Natural killer cell treated with Interleukin-12 subunit alpha and Interleukin-12 subunit beta and Interleukin-15 and Interleukin-18, amount 100 ng/mL, for 72 hours (primary cell): ENCODE results near the gene TUBA4B. TPM values are rescaled to one million over a fixed set of nuclear protein-coding genes. Genes with fewer than 3 reads are reported as not detected.

Source experiments
- ATAC-seq, 2 donors: fragments of 150-1000 bp; cut with Tn5 transposase in 1 of 2; sonication (Bioruptor Pico), chemical (Tn5 transposase) in 1 of 2; 2 replicates each; pipeline ENCODE4 v1.10.0; 2021
- DNase-seq: peaks from one replicate; pipeline ENCODE4 v3.0.0; 2022; ENCODE audit warnings: low spot score
- H3K27ac Mint-ChIP-seq, 2 donors: 1 replicate in 1 of 2; 2 replicates in 1 of 2; pipeline ENCODE4 v1.8.0; 2022; ENCODE audit warnings: mixed read lengths in 2 of 2, mild to moderate bottlenecking in 1 of 2, moderate library complexity in 1 of 2
- H3K27me3 Mint-ChIP-seq, 2 donors: 1 replicate in 1 of 2; 2 replicates in 1 of 2; pipeline ENCODE4 v1.8.0; 2022; ENCODE audit warnings: mixed read lengths in 2 of 2
- H3K36me3 Mint-ChIP-seq: one replicate; pipeline ENCODE4 v1.8.0; 2022; ENCODE audit warnings: mixed read lengths
- H3K4me1 Mint-ChIP-seq, 2 donors: 1 replicate in 1 of 2; 2 replicates in 1 of 2; pipeline ENCODE4 v1.8.0; 2022; ENCODE audit warnings: low read depth in 2 of 2, mixed read lengths in 2 of 2, mild to moderate bottlenecking in 1 of 2
- H3K4me3 Mint-ChIP-seq: one replicate; pipeline ENCODE4 v1.8.0; 2022; ENCODE audit warnings: mixed read lengths
- H3K9me3 Mint-ChIP-seq: 2 replicates; pipeline ENCODE4 v1.8.0; 2022; ENCODE audit warnings: mixed read lengths
- total RNA-seq, 2 donors: library from RNA; stranded (reverse); gene quantifications; one replicate each; pipeline ENCODE4 v1.2.3, GENCODE V29; 2022

TUBA4B gene
- not detected for total RNA-seq

- peak within 1 kb of the TSS; percentile 88 to 93 for H3K27ac Mint-ChIP-seq
- peak; percentile 31 to 51 for ATAC-seq
- peaks cover 58% of the 10 kb centered on the region in 2 donors for H3K4me1 Mint-ChIP-seq
- no peak for DNase-seq
- H3K27me3 Mint-ChIP-seq, result no peaks in the 10 kb centered on the region
- H3K4me3 Mint-ChIP-seq, result peak within 1 kb of the TSS; percentile 90
- H3K36me3 Mint-ChIP-seq, result peaks cover 9% of the 10 kb centered on the region
- H3K9me3 Mint-ChIP-seq, result no peaks in the 10 kb centered on the region
Measured at GRCh38 chr2:219252900-219253752, at the start of gene TUBA4B. TSS of gene TUBA4B (plus strand) at chr2:219253243. CDS start at chr2:219253408, 165 bp downstream.

GRCh38 chr2:219204425-219205164 lies 48.4 kb upstream of the TUBA4B start:
- DNase-seq, result no peak
- no peak for ATAC-seq
- peaks cover 20 to 28% of the 10 kb centered on the region in 2 donors for H3K4me1 Mint-ChIP-seq
- H3K4me3 Mint-ChIP-seq, result peak overlapping the region; percentile 82
- no peaks in the 10 kb centered on the region for H3K9me3 Mint-ChIP-seq
- no peaks in the 10 kb centered on the region for H3K36me3 Mint-ChIP-seq
- peaks cover 0 to 1% of the 10 kb centered on the region in 2 donors for H3K27me3 Mint-ChIP-seq
- H3K27ac Mint-ChIP-seq, result peak overlapping the region in 1 of 2 donors; percentile 96

GRCh38 chr2:219205165-219205538 lies 47.9 kb upstream of the TUBA4B start:
- DNase-seq (no peak), ATAC-seq (no peak)
- Mint-ChIP-seq H3K27ac (peak overlapping the region; percentile 88 to 96), H3K4me3 (peak overlapping the region; percentile 82), H3K9me3 (no peaks in the 10 kb centered on the region), H3K36me3 (no peaks in the 10 kb centered on the region), H3K27me3 (no peaks in the 10 kb centered on the region), H3K4me1 (peaks cover 24 to 27% of the 10 kb centered on the region in 2 donors)

GRCh38 chr2:219205981-219206327 lies 47.1 kb upstream of the TUBA4B start:
- Mint-ChIP-seq H3K9me3 (no peaks in the 10 kb centered on the region), H3K4me1 (peaks cover 17 to 21% of the 10 kb centered on the region in 2 donors), H3K27ac (peak overlapping the region; percentile 88 to 96), H3K36me3 (no peaks in the 10 kb centered on the region), H3K4me3 (peak overlapping the region; percentile 82), H3K27me3 (no peaks in the 10 kb centered on the region)
- no peak for ATAC-seq
- DNase-seq, result no peak

- H3K4me3 Mint-ChIP-seq, result peak within 1 kb of the TSS; percentile 82
- H3K4me1 Mint-ChIP-seq, result peaks cover 20 to 21% of the 10 kb centered on the region in 2 donors
- no peaks in the 10 kb centered on the region for H3K9me3 Mint-ChIP-seq
- H3K36me3 Mint-ChIP-seq, result no peaks in the 10 kb centered on the region
- DNase-seq (peak; percentile 96), ATAC-seq (peak; percentile 98)
- no peaks in the 10 kb centered on the region for H3K27me3 Mint-ChIP-seq
- H3K27ac Mint-ChIP-seq, result peak within 1 kb of the TSS; percentile 88 to 96
Measured at GRCh38 chr2:219206328-219207133, 46.5 kb upstream of the TUBA4B start, which contains the start of gene ZFAND2B. TSS of gene ZFAND2B (plus strand) at chr2:219206782. CDS start at chr2:219206988, 206 bp downstream.

GRCh38 chr2:219207134-219207883 lies 45.7 kb upstream of the TUBA4B start:
- ATAC-seq, result no peak
- no peaks in the 10 kb centered on the region for H3K9me3 Mint-ChIP-seq

GRCh38 chr2:219207884-219208740 lies 44.9 kb upstream of the TUBA4B start:
- Mint-ChIP-seq H3K4me1 (peaks cover 20 to 21% of the 10 kb centered on the region in 2 donors), H3K36me3 (no peaks in the 10 kb centered on the region), H3K4me3 (peak overlapping the region; percentile 82), H3K27me3 (no peaks in the 10 kb centered on the region), H3K9me3 (no peaks in the 10 kb centered on the region), H3K27ac (peak overlapping the region; percentile 63 to 73)
- ATAC-seq (no peak), DNase-seq (no peak)

More at GRCh38 chr2:219207134-219207883, 45.7 kb upstream of the TUBA4B start:
- no peaks in the 10 kb centered on the region for H3K36me3 Mint-ChIP-seq
- no peak for DNase-seq
- H3K27ac Mint-ChIP-seq, result peak overlapping the region; percentile 63 to 73
- H3K4me3 Mint-ChIP-seq, result peak overlapping the region; percentile 82
- H3K27me3 Mint-ChIP-seq, result no peaks in the 10 kb centered on the region
- peaks cover 20 to 21% of the 10 kb centered on the region in 2 donors for H3K4me1 Mint-ChIP-seq

GRCh38 chr2:219209236-219210195 lies 43.5 kb upstream of the TUBA4B start:
- DNase-seq (no peak), ATAC-seq (no peak)
- H3K27me3 Mint-ChIP-seq, result no peaks in the 10 kb centered on the region
- H3K4me3 Mint-ChIP-seq, result peak overlapping the region; percentile 33
- no peaks in the 10 kb centered on the region for H3K9me3 Mint-ChIP-seq
- peak overlapping the region; percentile 62 to 70 for H3K27ac Mint-ChIP-seq
- H3K36me3 Mint-ChIP-seq, result no peaks in the 10 kb centered on the region
- peaks cover 20 to 21% of the 10 kb centered on the region in 2 donors for H3K4me1 Mint-ChIP-seq

GRCh38 chr2:219210196-219210885 lies 42.7 kb upstream of the TUBA4B start:
- peak overlapping the region; percentile 33 for H3K4me3 Mint-ChIP-seq

GRCh38 chr2:219210886-219211362 lies 42.1 kb upstream of the TUBA4B start:
- Mint-ChIP-seq H3K27me3 (no peaks in the 10 kb centered on the region), H3K36me3 (no peaks in the 10 kb centered on the region), H3K27ac (peak overlapping the region in 1 of 2 donors; percentile 62), H3K4me3 (no peak overlapping the region), H3K4me1 (peaks cover 20 to 23% of the 10 kb centered on the region in 2 donors), H3K9me3 (no peaks in the 10 kb centered on the region)
- DNase-seq, result no peak
- no peak for ATAC-seq

More at GRCh38 chr2:219210196-219210885, 42.7 kb upstream of the TUBA4B start:
- no peak for DNase-seq
- no peak for ATAC-seq
- Mint-ChIP-seq H3K9me3 (no peaks in the 10 kb centered on the region), H3K36me3 (no peaks in the 10 kb centered on the region), H3K27me3 (no peaks in the 10 kb centered on the region), H3K27ac (peak overlapping the region; percentile 62 to 70), H3K4me1 (peaks cover 21 to 23% of the 10 kb centered on the region in 2 donors)

- no peaks in the 10 kb centered on the region for H3K27me3 Mint-ChIP-seq
- peaks cover 10 to 26% of the 10 kb centered on the region in 2 donors for H3K4me1 Mint-ChIP-seq
- no peak overlapping the region for H3K27ac Mint-ChIP-seq
Measured at GRCh38 chr2:219213026-219213415, 40.0 kb upstream of the TUBA4B start.

More at GRCh38 chr2:219213026-219213415, 40.0 kb upstream of the TUBA4B start:
- DNase-seq (no peak), ATAC-seq (no peak)
- Mint-ChIP-seq H3K4me3 (no peak overlapping the region), H3K36me3 (no peaks in the 10 kb centered on the region), H3K9me3 (no peaks in the 10 kb centered on the region)
